DOHH2 (cell line): ENCODE results near the gene PGR.

Experiments
- EZH2phosphoT487 ChIP-seq: fragments of 200-600 bp; sonication (generic); IDR thresholded peaks from 2 replicates; pipeline ENCODE4 v1.6.1; 2017; ENCODE audit warnings: borderline replicate concordance, mild to moderate bottlenecking, antibody characterized with exemption, low read length, moderate library complexity, mixed read lengths
- TF ChIP-seq, protein P1 (sequence below): fragments of 200-600 bp; sonication (generic); IDR thresholded peaks from one replicate; pipeline ENCODE4 v1.5.1; 2014; ENCODE audit warnings: antibody characterized with exemption, mild to moderate bottlenecking, low read depth, low read length; ENCODE audit not compliant: poor library complexity, severe bottlenecking

DNA sequence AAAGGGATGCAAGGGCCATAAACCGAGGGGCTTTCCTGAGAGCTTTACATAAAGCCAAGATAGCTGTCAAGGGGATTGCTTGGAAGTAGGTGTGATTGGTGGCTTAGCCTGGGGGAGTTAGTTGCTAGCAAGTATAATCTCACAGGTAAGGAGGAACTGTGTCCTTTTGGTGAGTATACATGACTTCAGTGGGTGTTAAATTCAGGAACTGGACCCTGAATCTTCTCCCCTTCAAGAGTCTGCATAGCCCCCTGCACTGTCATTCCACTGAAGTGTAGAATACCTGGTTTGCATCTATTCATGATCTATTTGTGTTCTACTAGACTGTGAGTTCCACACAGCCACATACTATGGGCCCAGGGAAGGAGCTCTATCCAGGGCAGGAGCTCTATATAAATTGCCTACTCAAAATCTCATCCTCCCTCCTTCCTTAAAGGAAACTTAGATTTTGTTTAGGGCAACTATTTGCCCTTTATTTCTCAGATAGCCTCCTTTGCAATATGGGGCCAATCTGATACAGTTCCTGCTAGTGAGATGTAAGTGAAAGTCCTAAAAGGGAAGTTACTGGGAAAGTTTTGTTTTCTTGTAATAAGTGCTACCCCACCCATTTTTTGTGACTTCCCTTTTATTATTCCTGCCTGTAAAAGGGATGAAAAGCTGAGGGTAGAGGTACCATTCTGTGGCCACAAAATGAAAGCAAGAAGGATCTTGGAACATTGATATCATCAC is 120.5 kb downstream of the PGR start:
- TF ChIP-seq, protein P1, sequence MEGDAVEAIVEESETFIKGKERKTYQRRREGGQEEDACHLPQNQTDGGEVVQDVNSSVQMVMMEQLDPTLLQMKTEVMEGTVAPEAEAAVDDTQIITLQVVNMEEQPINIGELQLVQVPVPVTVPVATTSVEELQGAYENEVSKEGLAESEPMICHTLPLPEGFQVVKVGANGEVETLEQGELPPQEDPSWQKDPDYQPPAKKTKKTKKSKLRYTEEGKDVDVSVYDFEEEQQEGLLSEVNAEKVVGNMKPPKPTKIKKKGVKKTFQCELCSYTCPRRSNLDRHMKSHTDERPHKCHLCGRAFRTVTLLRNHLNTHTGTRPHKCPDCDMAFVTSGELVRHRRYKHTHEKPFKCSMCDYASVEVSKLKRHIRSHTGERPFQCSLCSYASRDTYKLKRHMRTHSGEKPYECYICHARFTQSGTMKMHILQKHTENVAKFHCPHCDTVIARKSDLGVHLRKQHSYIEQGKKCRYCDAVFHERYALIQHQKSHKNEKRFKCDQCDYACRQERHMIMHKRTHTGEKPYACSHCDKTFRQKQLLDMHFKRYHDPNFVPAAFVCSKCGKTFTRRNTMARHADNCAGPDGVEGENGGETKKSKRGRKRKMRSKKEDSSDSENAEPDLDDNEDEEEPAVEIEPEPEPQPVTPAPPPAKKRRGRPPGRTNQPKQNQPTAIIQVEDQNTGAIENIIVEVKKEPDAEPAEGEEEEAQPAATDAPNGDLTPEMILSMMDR: no peak
- no peak for TF ChIP-seq EZH2phosphoT487
